IMR-90 (cell line): ENCODE results near the gene MPP2.

Source experiments
- BHLHE40 ChIP-seq: fragments of 150-350 bp; IDR thresholded peaks from 2 replicates; pipeline ENCODE4 v1.6.1; 2016; ENCODE audit warnings: mild to moderate bottlenecking, low read depth, low read length
- CEBPB ChIP-seq: IDR thresholded peaks from 2 replicates; pipeline ENCODE4 v1.6.1; 2012; ENCODE audit warnings: low read depth, low read length, improper control_type of control experiment
- MAFK ChIP-seq: IDR thresholded peaks from 2 replicates; pipeline ENCODE4 v1.6.1; 2012; ENCODE audit warnings: low read depth, low read length, improper control_type of control experiment
- MXI1 ChIP-seq: IDR thresholded peaks from 2 replicates; pipeline ENCODE4 v1.6.1; 2012; ENCODE audit warnings: low read depth, mild to moderate bottlenecking, low read length, moderate library complexity, borderline replicate concordance
- POLR2A ChIP-seq: IDR thresholded peaks from 2 replicates; pipeline ENCODE4 v1.6.1; 2012; ENCODE audit warnings: mild to moderate bottlenecking, low read depth, low read length
- RAD21 ChIP-seq: IDR thresholded peaks from 2 replicates; pipeline ENCODE4 v1.6.1; 2012; ENCODE audit warnings: low read length, improper control_type of control experiment
- RCOR1 ChIP-seq: IDR thresholded peaks from 2 replicates; pipeline ENCODE4 v1.6.1; 2012; ENCODE audit warnings: mild to moderate bottlenecking, low read length, improper control_type of control experiment; ENCODE audit not compliant: insufficient replicate concordance
- RFX5 ChIP-seq: IDR thresholded peaks from 2 replicates; pipeline ENCODE4 v1.8.0; 2012; ENCODE audit warnings: low read depth, mild to moderate bottlenecking, low read length, moderate library complexity
- SMC3 ChIP-seq: fragments of 150-350 bp; IDR thresholded peaks from 2 replicates; pipeline ENCODE4 v1.6.1; 2016; ENCODE audit warnings: low read depth, mild to moderate bottlenecking, antibody characterized with exemption, low read length, moderate library complexity
- TF ChIP-seq, protein P1 (sequence below): conservative IDR thresholded peaks from 2 replicates; pipeline ENCODE4 v1.5.1; 2012; ENCODE audit warnings: mild to moderate bottlenecking, low read depth, low read length, improper control_type of control experiment
- TF ChIP-seq, protein P2 (sequence below): fragments of 150-350 bp; IDR thresholded peaks from 2 replicates; pipeline ENCODE4 v1.6.1; 2016; ENCODE audit warnings: low read depth, mild to moderate bottlenecking, low read length, moderate library complexity, borderline replicate concordance
- TF ChIP-seq, protein P3 (sequence below): fragments of 150-350 bp; IDR thresholded peaks from 2 replicates; pipeline ENCODE4 v1.6.1; 2017; ENCODE audit warnings: mild to moderate bottlenecking, antibody characterized with exemption, low read length, low read depth

DNA sequence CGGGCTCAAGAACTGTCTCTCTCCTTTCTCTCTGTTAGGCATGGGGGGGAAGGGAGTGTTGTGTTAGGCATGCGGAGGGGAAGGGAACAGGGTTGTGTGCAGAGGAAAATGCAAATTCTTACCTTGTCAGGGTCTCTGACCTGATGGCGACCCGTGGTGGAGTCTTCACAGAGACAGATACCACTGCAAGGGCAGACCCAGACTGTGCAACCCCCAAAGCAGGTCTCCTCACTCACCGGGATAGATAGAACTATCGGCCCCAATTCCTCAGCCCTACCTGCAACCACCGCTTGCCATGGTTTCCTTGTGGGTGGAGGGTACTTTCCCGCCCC is 9.6 kb upstream of the MPP2 start:
- TF ChIP-seq, protein P1, sequence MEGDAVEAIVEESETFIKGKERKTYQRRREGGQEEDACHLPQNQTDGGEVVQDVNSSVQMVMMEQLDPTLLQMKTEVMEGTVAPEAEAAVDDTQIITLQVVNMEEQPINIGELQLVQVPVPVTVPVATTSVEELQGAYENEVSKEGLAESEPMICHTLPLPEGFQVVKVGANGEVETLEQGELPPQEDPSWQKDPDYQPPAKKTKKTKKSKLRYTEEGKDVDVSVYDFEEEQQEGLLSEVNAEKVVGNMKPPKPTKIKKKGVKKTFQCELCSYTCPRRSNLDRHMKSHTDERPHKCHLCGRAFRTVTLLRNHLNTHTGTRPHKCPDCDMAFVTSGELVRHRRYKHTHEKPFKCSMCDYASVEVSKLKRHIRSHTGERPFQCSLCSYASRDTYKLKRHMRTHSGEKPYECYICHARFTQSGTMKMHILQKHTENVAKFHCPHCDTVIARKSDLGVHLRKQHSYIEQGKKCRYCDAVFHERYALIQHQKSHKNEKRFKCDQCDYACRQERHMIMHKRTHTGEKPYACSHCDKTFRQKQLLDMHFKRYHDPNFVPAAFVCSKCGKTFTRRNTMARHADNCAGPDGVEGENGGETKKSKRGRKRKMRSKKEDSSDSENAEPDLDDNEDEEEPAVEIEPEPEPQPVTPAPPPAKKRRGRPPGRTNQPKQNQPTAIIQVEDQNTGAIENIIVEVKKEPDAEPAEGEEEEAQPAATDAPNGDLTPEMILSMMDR, result no peak
- no peak for TF ChIP-seq POLR2A
- no peak for TF ChIP-seq MXI1
- TF ChIP-seq RFX5, result no peak
- TF ChIP-seq RCOR1, result no peak
- TF ChIP-seq BHLHE40, result no peak
- TF ChIP-seq SMC3, result no peak
- TF ChIP-seq RAD21, result no peak
- TF ChIP-seq, protein P2, sequence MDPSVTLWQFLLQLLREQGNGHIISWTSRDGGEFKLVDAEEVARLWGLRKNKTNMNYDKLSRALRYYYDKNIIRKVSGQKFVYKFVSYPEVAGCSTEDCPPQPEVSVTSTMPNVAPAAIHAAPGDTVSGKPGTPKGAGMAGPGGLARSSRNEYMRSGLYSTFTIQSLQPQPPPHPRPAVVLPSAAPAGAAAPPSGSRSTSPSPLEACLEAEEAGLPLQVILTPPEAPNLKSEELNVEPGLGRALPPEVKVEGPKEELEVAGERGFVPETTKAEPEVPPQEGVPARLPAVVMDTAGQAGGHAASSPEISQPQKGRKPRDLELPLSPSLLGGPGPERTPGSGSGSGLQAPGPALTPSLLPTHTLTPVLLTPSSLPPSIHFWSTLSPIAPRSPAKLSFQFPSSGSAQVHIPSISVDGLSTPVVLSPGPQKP, result no peak
- no peak for TF ChIP-seq CEBPB
- TF ChIP-seq MAFK, result no peak
- TF ChIP-seq, protein P3, sequence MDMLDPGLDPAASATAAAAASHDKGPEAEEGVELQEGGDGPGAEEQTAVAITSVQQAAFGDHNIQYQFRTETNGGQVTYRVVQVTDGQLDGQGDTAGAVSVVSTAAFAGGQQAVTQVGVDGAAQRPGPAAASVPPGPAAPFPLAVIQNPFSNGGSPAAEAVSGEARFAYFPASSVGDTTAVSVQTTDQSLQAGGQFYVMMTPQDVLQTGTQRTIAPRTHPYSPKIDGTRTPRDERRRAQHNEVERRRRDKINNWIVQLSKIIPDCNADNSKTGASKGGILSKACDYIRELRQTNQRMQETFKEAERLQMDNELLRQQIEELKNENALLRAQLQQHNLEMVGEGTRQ, result no peak
